Peyer's patch (tissue), 4 donors: ENCODE measurements around the gene RRM1. TPM values are rescaled to one million over a fixed set of nuclear protein-coding genes. Genes with fewer than 3 reads are reported as not detected.

Experiments
- DNase-seq, 3 donors: peaks; one replicate each; pipeline ENCODE4 v3.0.0-alpha.2; 2017 to 2019
- H3K27ac ChIP-seq, 4 donors: fragments of 200-600 bp; sonication (generic); one replicate each; pipeline ENCODE4 v1.5.1; 2016 to 2019
- H3K27me3 ChIP-seq, 2 donors: fragments of 200-600 bp; sonication (generic); one replicate each; pipeline ENCODE4 v1.5.1; 2019
- H3K36me3 ChIP-seq, 3 donors: fragments of 200-600 bp; sonication (generic); one replicate each; pipeline ENCODE4 v1.5.1; 2016 to 2019
- H3K4me1 ChIP-seq, 4 donors: fragments of 200-600 bp; sonication (generic); one replicate each; pipeline ENCODE4 v1.5.1; 2016 to 2019
- H3K4me3 ChIP-seq, 4 donors: fragments of 200-600 bp; sonication (generic); 1 replicate in 3 of 4; 2 replicates in 1 of 4; pipeline ENCODE4 v1.5.1; 2016 to 2019; ENCODE audit warnings: mild to moderate bottlenecking in 1 of 4
- H3K9me3 ChIP-seq, 4 donors: fragments of 200-600 bp; sonication (generic); one replicate each; pipeline ENCODE4 v1.5.1; 2016 to 2019; ENCODE audit warnings: mild to moderate bottlenecking in 1 of 4
- POLR2A ChIP-seq, 2 donors: fragments of 450-650 bp; IDR thresholded peaks; one replicate each; pipeline ENCODE4 v1.5.1; 2017; ENCODE audit warnings: antibody characterized with exemption in 2 of 2, mild to moderate bottlenecking in 2 of 2, moderate library complexity in 2 of 2
- total RNA-seq, 4 donors: library from RNA; depleted of rRNA; stranded (reverse); fragments of >200 nt; gene quantifications; one replicate each; pipeline ENCODE4 v1.1.0, GENCODE V29; 2016
- TF ChIP-seq, protein P1 (sequence below), 6 experiments: fragments of 450-650 bp in 4 of 6; fragments of 200-600 bp in 2 of 6; sonication (generic) in 1 of 6; IDR thresholded peaks; one replicate each; pipeline ENCODE4 v1.5.1; 2017 to 2019; ENCODE audit warnings: antibody characterized with exemption in 6 of 6, mild to moderate bottlenecking in 3 of 6, moderate library complexity in 1 of 6

Gene RRM1
- total RNA-seq, 4 donors from 2014 or later: 13.3 to 40.5 (median 32.3) TPM

DNA sequence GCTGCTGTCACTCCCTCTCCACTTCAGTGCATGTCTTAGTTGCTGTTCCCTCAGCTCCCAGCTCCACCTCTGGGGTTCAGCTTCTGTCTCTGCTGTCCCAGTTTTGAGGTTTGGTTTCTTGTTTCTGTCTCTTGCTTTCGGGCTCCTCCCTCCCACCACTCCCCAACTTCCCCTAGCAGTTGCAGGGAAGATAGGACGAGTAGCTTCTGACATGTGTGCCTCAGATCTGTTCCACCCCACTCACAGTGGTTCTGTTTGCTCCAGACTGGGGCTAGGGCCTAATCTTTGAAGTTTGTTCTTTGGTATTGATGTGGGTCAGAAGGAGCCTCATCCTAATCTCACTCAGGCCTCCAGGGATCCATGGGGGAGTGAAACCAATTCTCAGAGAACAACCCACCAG lies 2.6 kb upstream of the RRM1 start:
- Histone ChIP-seq H3K4me3 (no peak overlapping the region), H3K9me3 (no peaks in the 10 kb centered on the region), H3K27ac (peak overlapping the region in 1 of 4 donors; percentile 10), H3K27me3 (no peaks in the 10 kb centered on the region), H3K36me3 (peaks cover 0 to 20% (median 0%) of the 10 kb centered on the region in 3 donors), H3K4me1 (peaks cover 0 to 15% (median 3%) of the 10 kb centered on the region in 4 donors)
- no peak for DNase-seq
- no peak for TF ChIP-seq POLR2A (IDR thresholded peaks at IDR 0.05)
- TF ChIP-seq, protein P1, sequence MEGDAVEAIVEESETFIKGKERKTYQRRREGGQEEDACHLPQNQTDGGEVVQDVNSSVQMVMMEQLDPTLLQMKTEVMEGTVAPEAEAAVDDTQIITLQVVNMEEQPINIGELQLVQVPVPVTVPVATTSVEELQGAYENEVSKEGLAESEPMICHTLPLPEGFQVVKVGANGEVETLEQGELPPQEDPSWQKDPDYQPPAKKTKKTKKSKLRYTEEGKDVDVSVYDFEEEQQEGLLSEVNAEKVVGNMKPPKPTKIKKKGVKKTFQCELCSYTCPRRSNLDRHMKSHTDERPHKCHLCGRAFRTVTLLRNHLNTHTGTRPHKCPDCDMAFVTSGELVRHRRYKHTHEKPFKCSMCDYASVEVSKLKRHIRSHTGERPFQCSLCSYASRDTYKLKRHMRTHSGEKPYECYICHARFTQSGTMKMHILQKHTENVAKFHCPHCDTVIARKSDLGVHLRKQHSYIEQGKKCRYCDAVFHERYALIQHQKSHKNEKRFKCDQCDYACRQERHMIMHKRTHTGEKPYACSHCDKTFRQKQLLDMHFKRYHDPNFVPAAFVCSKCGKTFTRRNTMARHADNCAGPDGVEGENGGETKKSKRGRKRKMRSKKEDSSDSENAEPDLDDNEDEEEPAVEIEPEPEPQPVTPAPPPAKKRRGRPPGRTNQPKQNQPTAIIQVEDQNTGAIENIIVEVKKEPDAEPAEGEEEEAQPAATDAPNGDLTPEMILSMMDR (IDR thresholded peaks at IDR 0.05): no peak

DNA sequence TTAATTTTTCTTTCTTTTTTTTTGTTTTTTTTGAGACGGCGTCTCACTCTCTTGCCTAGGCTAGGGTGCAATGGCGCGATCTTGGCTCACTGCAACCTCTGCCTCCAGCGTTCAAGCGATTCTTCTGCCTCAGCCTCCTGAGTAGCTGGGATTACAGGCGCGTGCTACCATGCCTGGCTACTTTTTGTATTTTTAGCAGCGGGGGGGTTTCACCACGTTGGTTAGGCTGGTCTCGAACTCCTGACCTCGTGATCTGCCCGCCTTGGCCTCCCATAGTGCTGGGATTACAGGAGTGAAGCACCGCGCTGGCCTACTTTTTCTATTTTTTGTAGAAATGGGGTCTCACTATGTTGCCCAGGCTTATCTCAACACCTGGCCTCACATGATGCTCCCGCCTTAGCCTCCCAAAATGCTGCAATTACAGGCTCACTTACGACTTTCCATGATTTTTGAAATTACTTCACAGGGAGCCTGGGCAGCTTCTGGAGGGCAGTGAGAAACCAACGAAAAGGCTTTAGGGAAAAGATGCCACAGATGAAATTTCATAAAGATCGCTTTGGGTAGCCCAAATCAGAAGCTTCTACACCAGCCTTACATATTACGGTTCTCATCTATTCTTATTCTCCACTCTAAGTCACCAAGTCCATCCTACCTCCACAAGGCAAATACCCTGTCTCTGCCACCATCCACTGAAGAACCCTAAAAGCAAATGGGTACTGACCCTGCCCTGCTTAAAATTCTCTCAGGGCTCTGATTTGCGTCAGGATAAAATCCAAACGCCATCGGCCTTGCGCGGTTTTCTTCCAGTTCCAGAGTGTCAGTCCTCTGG lies 866 bp upstream of the RRM1 start:
- Histone ChIP-seq H3K36me3 (peaks cover 0 to 14% (median 0%) of the 10 kb centered on the region in 3 donors), H3K4me1 (peaks cover 0 to 15% (median 3%) of the 10 kb centered on the region in 4 donors), H3K9me3 (no peaks in the 10 kb centered on the region), H3K27me3 (no peaks in the 10 kb centered on the region), H3K4me3 (peak overlapping the region; percentile 60 to 85 (median 82)), H3K27ac (peak overlapping the region; percentile 81 to 92 (median 84))
- DNase-seq: no peak
- no peak for TF ChIP-seq POLR2A (IDR thresholded peaks at IDR 0.05)
- TF ChIP-seq, protein P1 (IDR thresholded peaks at IDR 0.05): no peak

DNA sequence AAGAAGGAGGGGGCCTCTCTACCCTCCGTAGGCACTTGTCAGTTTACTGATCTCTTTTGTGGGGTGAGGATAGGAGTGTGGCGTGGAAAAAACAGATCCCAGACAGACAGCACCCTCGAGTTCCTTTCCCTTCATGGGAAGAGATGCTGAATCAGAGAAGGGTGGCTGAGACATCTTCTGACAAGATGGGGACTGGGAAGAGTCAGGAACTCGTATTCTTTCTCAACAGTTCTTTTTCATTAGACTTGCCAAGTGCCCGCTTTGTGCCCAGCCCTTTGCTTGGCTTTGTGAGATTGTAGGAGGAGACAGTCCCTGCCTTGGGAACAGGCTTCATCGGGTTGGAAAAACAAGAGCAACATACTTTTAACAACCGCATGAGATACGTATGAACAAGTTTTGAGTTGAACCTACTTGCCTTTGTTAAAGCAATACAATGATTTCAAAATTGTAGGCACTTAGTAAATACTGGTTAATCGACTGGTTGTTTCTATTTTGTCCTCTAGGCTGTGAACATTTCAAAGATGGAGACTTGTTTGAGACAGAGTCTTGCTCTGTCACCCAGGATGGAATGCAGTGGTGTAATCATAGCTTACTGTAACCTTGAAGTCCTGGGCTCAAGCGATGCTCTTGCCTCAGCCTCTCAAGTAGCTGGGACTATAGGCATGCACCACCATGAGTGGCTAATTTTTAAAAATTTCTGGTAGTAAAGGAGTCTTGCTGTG lies 1.1 kb downstream of the RRM1 start:
- H3K36me3 ChIP-seq: peaks cover 0 to 12% (median 0%) of the 10 kb centered on the region in 3 donors

GRCh38 chr11:4098026-4098621 lies 3.5 kb downstream of the RRM1 start:
- Histone ChIP-seq H3K4me1 (peaks cover 0 to 15% (median 3%) of the 10 kb centered on the region in 4 donors), H3K36me3 (no peaks in the 10 kb centered on the region), H3K9me3 (no peaks in the 10 kb centered on the region), H3K27ac (no peak overlapping the region), H3K27me3 (no peaks in the 10 kb centered on the region), H3K4me3 (no peak overlapping the region)
- no peak for TF ChIP-seq POLR2A (IDR thresholded peaks at IDR 0.05)
- TF ChIP-seq, protein P1 (IDR thresholded peaks at IDR 0.05): no peak
- no peak for DNase-seq

More for the DNA sequence above, 1.1 kb downstream of the RRM1 start:
- H3K27me3 ChIP-seq: no peaks in the 10 kb centered on the region
- H3K4me3 ChIP-seq: peak overlapping the region; percentile 60 to 85 (median 82)
- H3K4me1 ChIP-seq: peaks cover 0 to 15% (median 3%) of the 10 kb centered on the region in 4 donors
- H3K27ac ChIP-seq: peak overlapping the region; percentile 81 to 92 (median 84)
- H3K9me3 ChIP-seq: no peaks in the 10 kb centered on the region
- TF ChIP-seq POLR2A (IDR thresholded peaks at IDR 0.05): no peak
- TF ChIP-seq, protein P1 (IDR thresholded peaks at IDR 0.05): no peak
- DNase-seq: no peak

GRCh38 chr11:4102711-4103110 lies 8.1 kb downstream of the RRM1 start:
- H3K4me3 ChIP-seq: no peak overlapping the region
- no peaks in the 10 kb centered on the region for H3K4me1 ChIP-seq
- no peaks in the 10 kb centered on the region for H3K27me3 ChIP-seq
- no peak for DNase-seq
- H3K27ac ChIP-seq: no peak overlapping the region
- H3K9me3 ChIP-seq: no peaks in the 10 kb centered on the region
- H3K36me3 ChIP-seq: peaks cover 0 to 22% (median 0%) of the 10 kb centered on the region in 3 donors
- TF ChIP-seq, protein P1 (IDR thresholded peaks at IDR 0.05): no peak
